ENCODE measurements around the gene MIA3. TPM values are rescaled to one million over a fixed set of nuclear protein-coding genes. Genes with fewer than 3 reads are reported as not detected.
"Not testable (repeated sequence)": the region's sequence is repeated elsewhere in the genome, so short reads cannot be mapped to it uniquely, and the experiment has no call there.

The MIA3 gene
- total RNA-seq, 2 donors from 2014 or later = 40.7 to 55.1 TPM

GRCh38 chr1:222609111-222609510 lies 8.8 kb upstream of the MIA3 start:
- H3K9me3 Mint-ChIP-seq; DNase-seq (ENCODE audit: low spot score in 2 of 2); ATAC-seq; H3K27ac Mint-ChIP-seq; H3K36me3 Mint-ChIP-seq: not testable (repeated sequence)

DNA sequence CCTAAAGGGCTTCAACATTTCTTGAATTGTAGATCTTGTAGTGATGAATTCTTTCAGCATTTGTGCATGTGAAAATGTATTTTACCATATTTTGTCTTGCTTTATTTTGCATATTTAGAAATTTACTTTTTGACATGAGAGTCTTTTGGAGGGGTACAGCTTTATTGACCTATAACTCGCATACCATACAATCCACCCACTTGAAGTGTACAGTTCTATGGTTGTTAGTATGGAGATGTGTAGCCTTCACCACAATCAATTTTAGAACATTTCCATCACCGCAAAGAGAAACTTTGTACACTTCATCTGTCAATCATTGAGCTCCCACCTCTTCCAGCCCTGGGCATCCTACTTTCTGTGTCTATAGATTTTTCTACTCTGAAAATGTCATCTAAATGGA lies 7.2 kb upstream of the MIA3 start:
- no peak for DNase-seq (ENCODE audit: low spot score in 2 of 2)

GRCh38 chr1:222613627-222614026 lies 4.3 kb upstream of the MIA3 start:
- no peak for DNase-seq (ENCODE audit: low spot score in 2 of 2)
- H3K27ac Mint-ChIP-seq = no peak overlapping the region
- peaks cover 6 to 8% of the 10 kb centered on the region in 2 donors for H3K9me3 Mint-ChIP-seq
- H3K36me3 Mint-ChIP-seq = peaks cover 0 to 5% of the 10 kb centered on the region in 2 donors
- ATAC-seq = no peak

More for the DNA sequence above, 7.2 kb upstream of the MIA3 start:
- no peak for ATAC-seq
- Mint-ChIP-seq H3K9me3 (peaks cover 6 to 9% of the 10 kb centered on the region in 2 donors), H3K36me3 (peaks cover 0 to 6% of the 10 kb centered on the region in 2 donors), H3K27ac (no peak overlapping the region)

DNA sequence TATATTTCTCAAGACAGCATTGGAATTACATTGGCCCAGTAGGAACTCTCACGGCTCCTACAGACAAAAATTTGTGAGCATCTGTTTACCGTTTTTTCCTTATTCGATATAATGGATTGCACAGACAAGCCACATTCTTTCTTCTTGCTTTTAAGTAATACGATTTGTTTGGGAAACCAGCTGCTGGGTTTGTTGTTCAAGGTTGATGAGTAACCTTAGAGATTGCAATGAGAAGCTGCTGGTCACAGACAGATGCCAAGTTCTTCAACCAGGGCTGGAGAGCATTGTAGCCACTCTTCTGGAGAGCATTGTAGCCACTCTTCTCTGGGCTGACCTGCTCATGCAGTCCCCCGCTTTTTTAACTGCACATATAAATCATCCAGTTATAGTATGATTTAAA lies 1.4 kb upstream of the MIA3 start:
- no peaks in the 10 kb centered on the region for H3K36me3 Mint-ChIP-seq
- ATAC-seq (no peak), DNase-seq (ENCODE audit: low spot score in 2 of 2) (no peak)
- no peak overlapping the region for H3K27ac Mint-ChIP-seq
- no peaks in the 10 kb centered on the region for H3K9me3 Mint-ChIP-seq

- peak overlapping the region; percentile 86 to 94 for H3K27ac Mint-ChIP-seq
- H3K36me3 Mint-ChIP-seq = no peaks in the 10 kb centered on the region
- ATAC-seq (peak; percentile 94 to 95), DNase-seq (ENCODE audit: low spot score in 2 of 2) (peak; percentile 79 to 90)
- H3K9me3 Mint-ChIP-seq = no peaks in the 10 kb centered on the region
Measured at GRCh38 chr1:222617367-222617951, 438 bp upstream of the MIA3 start.

DNA sequence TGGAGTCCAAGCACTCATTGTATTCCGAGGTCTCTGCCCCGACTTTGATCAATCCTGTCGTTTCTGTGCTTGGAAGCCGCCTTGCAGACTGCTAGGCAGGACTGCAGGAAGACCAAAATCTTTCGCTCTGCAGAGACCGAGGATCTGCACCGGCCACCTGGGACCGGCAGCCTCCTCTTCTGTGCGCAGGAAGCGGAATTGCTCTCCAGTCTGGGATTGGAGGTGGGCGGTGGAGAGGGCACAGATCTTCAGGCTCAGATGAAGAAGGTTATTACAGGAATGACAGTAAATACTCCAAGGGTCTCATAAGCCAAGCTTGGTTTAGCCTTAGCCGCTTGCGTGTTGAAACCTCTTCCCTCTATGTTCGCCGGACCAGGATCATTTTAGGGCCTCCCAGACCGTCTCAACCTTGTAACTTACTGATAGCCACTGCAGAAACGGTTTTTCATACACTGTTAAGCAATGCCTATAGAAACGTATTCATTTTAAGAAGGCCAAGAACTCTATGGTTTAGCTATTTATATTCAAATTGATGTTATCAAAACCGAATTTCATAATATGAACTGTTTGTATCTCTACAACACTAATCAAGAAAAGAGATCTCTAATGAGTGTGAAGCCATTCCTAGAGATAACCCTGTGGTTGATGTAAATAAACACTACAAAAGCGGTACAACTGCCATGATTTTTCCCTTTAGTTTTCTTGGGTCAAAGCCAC lies 1.1 kb downstream of the MIA3 start:
- Mint-ChIP-seq H3K36me3 (no peaks in the 10 kb centered on the region), H3K9me3 (no peaks in the 10 kb centered on the region), H3K27ac (peak overlapping the region; percentile 81 to 84)
- DNase-seq (ENCODE audit: low spot score in 2 of 2) (peak in 1 of 2 donors; percentile 15), ATAC-seq (no peak)

- H3K9me3 Mint-ChIP-seq = no peaks in the 10 kb centered on the region
- ATAC-seq = no peak
- H3K36me3 Mint-ChIP-seq = no peaks in the 10 kb centered on the region
- no peak overlapping the region for H3K27ac Mint-ChIP-seq
- DNase-seq (ENCODE audit: low spot score in 2 of 2) = no peak
Measured at GRCh38 chr1:222620566-222620965, 2.7 kb downstream of the MIA3 start.

- Mint-ChIP-seq H3K27ac (no peak overlapping the region), H3K9me3 (no peaks in the 10 kb centered on the region), H3K36me3 (peaks cover 0 to 1% of the 10 kb centered on the region in 2 donors)
- DNase-seq (ENCODE audit: low spot score in 2 of 2) (no peak), ATAC-seq (no peak)
Measured at GRCh38 chr1:222622765-222623164, 4.9 kb downstream of the MIA3 start.

- DNase-seq (ENCODE audit: low spot score in 2 of 2) = no peak
- no peaks in the 10 kb centered on the region for H3K9me3 Mint-ChIP-seq
- no peak overlapping the region for H3K27ac Mint-ChIP-seq
- no peak for ATAC-seq
- H3K36me3 Mint-ChIP-seq = peaks cover 0 to 8% of the 10 kb centered on the region in 2 donors
Measured at GRCh38 chr1:222623458-222623857, 5.6 kb downstream of the MIA3 start.

DNA sequence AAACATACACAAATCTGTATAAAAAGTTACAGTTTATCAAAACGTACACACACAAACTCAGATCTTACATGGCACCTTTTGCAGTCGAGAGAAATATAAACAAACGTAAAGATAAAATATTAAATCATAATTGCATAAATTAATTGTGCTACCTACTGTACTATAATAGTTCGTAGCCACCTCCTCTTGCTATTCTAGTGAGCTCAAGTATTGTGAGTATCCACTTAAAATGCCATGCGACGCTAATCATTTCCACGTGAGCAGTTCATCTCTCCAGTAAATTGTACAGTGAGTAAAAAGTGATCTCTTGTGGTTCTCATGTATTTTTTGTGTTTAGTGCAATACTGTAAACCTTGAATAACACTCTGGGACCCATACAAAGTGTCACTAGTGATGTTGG lies 6.3 kb downstream of the MIA3 start:
- Mint-ChIP-seq H3K27ac (no peak overlapping the region), H3K9me3 (no peaks in the 10 kb centered on the region), H3K36me3 (peaks cover 5 to 14% of the 10 kb centered on the region in 2 donors)
- DNase-seq (ENCODE audit: low spot score in 2 of 2) (no peak), ATAC-seq (no peak)

- no peak for ATAC-seq
- H3K36me3 Mint-ChIP-seq = peaks cover 9 to 14% of the 10 kb centered on the region in 2 donors
Measured at GRCh38 chr1:222627232-222627631, 9.3 kb downstream of the MIA3 start.

DNA sequence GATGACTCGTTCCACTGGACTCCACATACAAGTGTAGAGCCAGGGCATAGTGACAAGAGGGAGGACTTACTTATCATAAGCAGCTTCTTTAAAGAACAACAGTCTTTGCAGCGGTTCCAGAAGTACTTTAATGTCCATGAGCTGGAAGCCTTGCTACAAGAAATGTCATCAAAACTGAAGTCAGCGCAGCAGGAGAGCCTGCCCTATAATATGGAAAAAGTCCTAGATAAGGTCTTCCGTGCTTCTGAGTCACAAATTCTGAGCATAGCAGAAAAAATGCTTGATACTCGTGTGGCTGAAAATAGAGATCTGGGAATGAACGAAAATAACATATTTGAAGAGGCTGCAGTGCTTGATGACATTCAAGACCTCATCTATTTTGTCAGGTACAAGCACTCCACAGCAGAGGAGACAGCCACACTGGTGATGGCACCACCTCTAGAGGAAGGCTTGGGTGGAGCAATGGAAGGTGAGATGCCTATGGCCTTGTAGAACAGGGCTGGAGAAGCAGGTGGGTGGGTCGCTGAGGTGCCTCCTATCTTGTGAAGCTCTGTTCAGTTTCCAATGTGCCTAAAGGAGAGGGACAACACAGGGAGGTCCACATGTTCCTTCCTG lies 12.1 kb downstream of the MIA3 start:
- Mint-ChIP-seq H3K9me3 (no peaks in the 10 kb centered on the region), H3K27ac (peak overlapping the region in 1 of 2 donors; percentile 62), H3K36me3 (peaks cover 14% of the 10 kb centered on the region in 2 donors)
- DNase-seq (ENCODE audit: low spot score in 2 of 2) (no peak), ATAC-seq (no peak)

More at GRCh38 chr1:222627232-222627631, 9.3 kb downstream of the MIA3 start:
- Mint-ChIP-seq H3K9me3 (no peaks in the 10 kb centered on the region), H3K27ac (no peak overlapping the region)
- DNase-seq (ENCODE audit: low spot score in 2 of 2) = no peak

DNA sequence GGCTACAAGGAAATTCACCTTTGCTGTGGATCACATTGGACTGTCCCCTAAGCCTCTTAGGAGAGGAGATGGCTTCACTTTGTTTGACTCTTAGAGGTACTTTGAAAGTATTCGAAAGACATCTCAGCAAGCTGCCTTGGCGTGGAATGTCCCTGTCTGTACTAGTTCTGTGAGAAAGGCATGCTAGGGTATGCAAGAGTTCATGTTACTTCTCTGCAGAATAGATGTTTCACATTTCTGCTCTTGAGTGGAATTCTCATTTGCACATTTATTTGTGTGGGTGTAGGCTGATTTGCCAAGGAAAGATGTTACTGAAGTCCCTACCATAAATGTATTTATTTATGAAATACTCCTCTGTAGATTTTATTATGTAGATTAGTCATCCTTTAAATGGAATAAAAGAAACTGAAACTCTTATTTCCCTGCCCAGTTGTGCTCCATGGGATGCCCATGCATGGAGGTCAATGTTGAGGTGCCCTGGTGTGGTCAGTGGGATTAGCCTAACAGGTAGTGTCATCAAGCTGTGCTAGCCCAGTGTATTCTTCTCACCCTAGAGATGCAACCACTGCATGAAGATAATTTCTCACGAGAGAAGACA lies 13.8 kb downstream of the MIA3 start:
- DNase-seq (ENCODE audit: low spot score in 2 of 2) (no peak), ATAC-seq (no peak)
- Mint-ChIP-seq H3K9me3 (no peaks in the 10 kb centered on the region), H3K36me3 (peaks cover 14 to 15% of the 10 kb centered on the region in 2 donors), H3K27ac (no peak overlapping the region)

DNA sequence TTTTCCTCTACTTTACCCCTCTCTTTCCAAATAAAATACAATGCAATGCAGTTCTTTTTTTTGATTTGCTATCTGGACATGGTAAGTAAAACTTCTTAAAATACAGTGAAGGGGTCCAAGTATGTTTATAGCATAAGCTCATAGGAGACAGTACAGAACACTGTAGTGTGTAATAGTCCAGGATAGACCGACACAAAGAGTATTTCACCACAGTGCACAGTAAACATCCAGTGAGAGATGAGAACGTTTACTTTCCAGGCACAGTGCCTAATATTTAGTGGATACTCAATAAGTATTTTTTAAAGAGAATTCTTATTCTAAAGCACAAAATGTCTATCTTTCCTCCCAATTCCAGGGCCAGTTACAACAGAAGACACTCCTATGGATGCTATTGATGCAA lies 14.9 kb downstream of the MIA3 start:
- ATAC-seq (no peak), DNase-seq (ENCODE audit: low spot score in 2 of 2) (no peak)
- peaks cover 14 to 18% of the 10 kb centered on the region in 2 donors for H3K36me3 Mint-ChIP-seq
- H3K9me3 Mint-ChIP-seq = no peaks in the 10 kb centered on the region
- H3K27ac Mint-ChIP-seq = no peak overlapping the region

DNA sequence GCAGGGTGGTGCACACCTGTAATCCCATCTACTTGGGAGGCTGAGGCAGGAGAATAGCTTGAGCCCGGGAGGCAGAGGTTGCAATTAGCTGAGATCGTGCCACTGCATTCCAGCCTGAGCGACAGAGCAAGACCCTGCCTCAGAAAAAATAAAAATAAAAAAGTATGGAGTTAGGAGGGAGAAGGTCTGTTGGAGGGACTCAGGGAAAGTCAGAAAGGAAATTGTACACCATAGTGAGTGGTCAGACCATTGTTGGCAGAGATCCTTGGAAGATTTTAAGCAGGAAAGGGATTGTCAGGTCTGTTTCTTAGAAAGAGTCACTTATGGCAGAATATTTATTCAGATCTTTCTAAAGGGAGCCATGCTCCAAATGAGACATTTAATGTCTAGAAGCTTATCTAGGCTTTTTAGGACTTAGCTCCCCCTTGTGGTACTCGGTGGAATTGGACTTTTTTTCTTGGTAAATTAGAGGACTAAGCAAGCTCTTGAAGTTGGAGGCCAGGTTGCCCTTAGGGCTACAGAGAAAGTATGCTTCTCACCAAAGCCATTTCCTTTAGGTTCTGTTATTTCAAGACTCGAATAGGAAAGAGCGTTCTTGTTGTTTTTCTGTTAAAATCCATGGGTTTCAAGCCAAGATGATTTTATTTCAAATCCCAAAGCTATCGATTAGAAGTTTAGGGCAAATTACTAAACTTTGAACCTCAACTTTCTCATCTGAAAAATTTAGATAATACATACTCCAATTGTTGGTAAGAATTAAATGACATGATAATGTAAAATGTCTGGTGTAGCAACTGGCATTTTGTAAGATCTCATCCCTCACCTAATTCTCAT lies 16.5 kb downstream of the MIA3 start:
- peak; percentile 76 to 78 for ATAC-seq
- Mint-ChIP-seq H3K9me3 (no peaks in the 10 kb centered on the region), H3K27ac (peak overlapping the region; percentile 2 to 75), H3K36me3 (peaks cover 5 to 14% of the 10 kb centered on the region in 2 donors)
- peak in 1 of 2 donors; percentile 81 for DNase-seq (ENCODE audit: low spot score in 2 of 2)

DNA sequence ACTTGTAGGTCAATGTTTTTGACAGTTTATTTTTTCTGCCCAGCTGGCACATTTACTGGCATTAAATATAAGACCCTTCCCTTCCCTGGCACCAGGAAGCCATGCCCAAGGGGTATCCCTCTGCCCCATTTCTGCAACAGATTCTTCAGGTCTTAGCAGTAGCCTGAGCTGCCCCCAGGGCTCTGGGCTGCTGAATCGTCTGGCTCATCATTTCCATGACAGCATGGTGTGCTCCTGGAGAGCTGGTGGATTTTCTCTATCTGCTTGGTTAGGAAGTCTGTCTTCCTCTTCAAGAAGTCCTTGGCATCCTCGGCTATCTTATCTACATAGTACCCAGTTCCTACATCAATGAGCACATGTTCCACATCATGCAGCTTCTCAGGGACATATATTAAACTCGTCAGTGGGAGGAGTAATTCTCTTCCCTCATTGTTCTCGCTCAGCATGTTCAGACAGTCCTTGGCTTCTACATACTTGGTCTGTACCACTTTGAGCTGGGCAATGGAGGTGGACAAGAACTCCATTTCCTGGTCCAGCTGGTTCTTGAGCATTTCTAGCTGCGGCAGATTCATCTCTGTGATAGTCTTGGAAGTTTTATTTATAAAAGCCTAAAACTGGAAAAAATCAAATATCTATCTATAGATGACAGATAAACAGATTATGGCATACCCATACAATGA lies 23.5 kb downstream of the MIA3 start:
- Mint-ChIP-seq H3K9me3 (no peaks in the 10 kb centered on the region), H3K27ac (no peak overlapping the region), H3K36me3 (peaks cover 20 to 21% of the 10 kb centered on the region in 2 donors)
- ATAC-seq (no peak), DNase-seq (ENCODE audit: low spot score in 2 of 2) (no peak)
